Right atrium auricular region (tissue), 2 donors: Measurements from ENCODE around the gene SRP14. TPM values are rescaled to one million over a fixed set of nuclear protein-coding genes. Genes with fewer than 3 reads are reported as not detected.

Source experiments
- DNase-seq: peaks from one replicate; pipeline ENCODE4 v3.0.0-alpha.2; 2019; ENCODE audit warnings: low spot score
- H3K27ac ChIP-seq, 2 donors: fragments of 200-600 bp; sonication (generic); 1 replicate in 1 of 2; 2 replicates in 1 of 2; pipeline ENCODE4 v1.5.1; 2016 to 2019
- H3K27me3 ChIP-seq, 2 donors: fragments of 200-600 bp; sonication (generic); one replicate each; pipeline versions ENCODE4 v1.5.1 to v1.6.0; 2017 to 2019
- H3K36me3 ChIP-seq: fragments of 200-600 bp; sonication (generic); one replicate; pipeline ENCODE4 v1.5.1; 2016
- H3K4me1 ChIP-seq, 2 donors: fragments of 200-600 bp; sonication (generic); one replicate each; pipeline versions ENCODE4 v1.5.1 to v1.6.0; 2017 to 2019
- H3K4me3 ChIP-seq, 2 donors: fragments of 200-600 bp; sonication (generic); 1 replicate in 1 of 2; 2 replicates in 1 of 2; pipeline ENCODE4 v1.5.1; 2017 to 2019; ENCODE audit warnings: mild to moderate bottlenecking in 1 of 2, moderate library complexity in 1 of 2
- H3K9me3 ChIP-seq, 2 donors: fragments of 200-600 bp; sonication (generic); one replicate each; pipeline ENCODE4 v1.5.1; 2019
- CTCF ChIP-seq, 2 donors: fragments of 200-600 bp; sonication (generic); IDR thresholded peaks; one replicate each; pipeline ENCODE4 v1.5.1; 2019; ENCODE audit warnings: antibody characterized with exemption in 2 of 2
- total RNA-seq, 2 donors: library from RNA; depleted of rRNA; stranded (reverse); fragments of >200 nt; gene quantifications; one replicate each; pipeline ENCODE4 v1.1.0, GENCODE V29; 2016

SRP14 gene
- total RNA-seq, 2 donors from 2014 or later, result 255 to 283 TPM

GRCh38 chr15:40082195-40082883 lies 43.4 kb upstream of the SRP14 start:
- TF ChIP-seq CTCF (IDR thresholded peaks at IDR 0.05), result no peak
- DNase-seq, result no peak
- peak overlapping the region in 1 of 2 donors; percentile 38 for H3K4me3 ChIP-seq

DNA sequence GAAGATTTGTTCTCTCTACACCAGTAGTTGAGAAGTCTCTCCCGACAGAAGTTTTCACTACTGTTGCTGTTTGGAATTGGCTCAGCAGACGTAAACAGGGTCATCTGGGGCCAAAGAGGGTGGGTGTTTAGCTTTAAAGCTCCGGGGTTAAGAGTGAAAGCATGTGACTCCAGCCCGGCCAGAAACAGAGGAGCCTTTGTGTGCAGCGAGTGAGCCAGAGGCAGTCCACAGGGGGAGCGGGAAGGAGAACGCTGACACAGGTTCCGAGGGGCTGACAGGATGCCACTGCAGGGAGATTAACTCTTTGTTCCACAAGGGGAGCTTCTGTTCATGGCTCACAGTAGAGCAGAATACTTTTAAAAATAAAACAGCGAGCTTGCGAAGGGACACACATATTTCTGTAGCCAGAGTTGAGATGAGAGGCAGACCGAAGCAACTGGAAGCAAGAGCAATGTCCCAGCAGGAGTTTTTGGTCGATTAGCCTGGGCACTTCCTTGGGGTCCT lies 42.8 kb upstream of the SRP14 start:
- TF ChIP-seq CTCF (IDR thresholded peaks at IDR 0.05), result peak in 1 of 2 donors; percentile 17
- Histone ChIP-seq H3K27ac (peak overlapping the region; percentile 69 to 79), H3K4me3 (peak overlapping the region; percentile 13 to 38), H3K27me3 (no peaks in the 10 kb centered on the region), H3K9me3 (no peaks in the 10 kb centered on the region), H3K4me1 (peaks cover 0 to 29% of the 10 kb centered on the region in 2 donors), H3K36me3 (no peaks in the 10 kb centered on the region)
- peak; percentile 84 for DNase-seq

More at GRCh38 chr15:40082195-40082883, 43.4 kb upstream of the SRP14 start:
- Histone ChIP-seq H3K9me3 (no peaks in the 10 kb centered on the region), H3K4me1 (peaks cover 0 to 34% of the 10 kb centered on the region in 2 donors), H3K36me3 (no peaks in the 10 kb centered on the region), H3K27ac (peak overlapping the region; percentile 69 to 79), H3K27me3 (no peaks in the 10 kb centered on the region)

GRCh38 chr15:40080847-40081246 lies 41.9 kb upstream of the SRP14 start:
- no peak for TF ChIP-seq CTCF (IDR thresholded peaks at IDR 0.05)
- no peaks in the 10 kb centered on the region for H3K36me3 ChIP-seq
- peak overlapping the region; percentile 69 to 79 for H3K27ac ChIP-seq
- no peaks in the 10 kb centered on the region for H3K27me3 ChIP-seq
- no peaks in the 10 kb centered on the region for H3K9me3 ChIP-seq
- peaks cover 0 to 29% of the 10 kb centered on the region in 2 donors for H3K4me1 ChIP-seq
- peak overlapping the region in 1 of 2 donors; percentile 38 for H3K4me3 ChIP-seq
- DNase-seq, result no peak

DNA sequence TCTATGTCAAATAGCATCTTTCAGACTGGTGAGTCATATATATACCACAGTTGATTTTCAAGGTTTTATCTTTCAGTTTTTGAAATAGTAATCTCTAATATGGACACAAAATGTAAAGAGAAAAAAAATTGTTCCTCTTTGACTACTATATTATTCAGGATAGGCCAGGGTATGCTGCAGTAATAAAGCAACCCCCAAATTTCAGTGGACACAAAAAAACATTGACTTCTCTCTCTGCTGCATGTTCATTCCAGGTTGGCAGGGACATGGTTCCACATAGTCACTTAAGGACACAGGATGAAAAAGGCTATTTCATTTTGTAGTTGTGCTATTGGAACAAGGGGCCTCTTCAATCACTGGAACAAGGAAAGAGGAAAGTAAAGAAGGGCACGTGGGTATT lies 41.1 kb upstream of the SRP14 start:
- Histone ChIP-seq H3K27ac (no peak overlapping the region), H3K4me1 (peaks cover 0 to 29% of the 10 kb centered on the region in 2 donors)

DNA sequence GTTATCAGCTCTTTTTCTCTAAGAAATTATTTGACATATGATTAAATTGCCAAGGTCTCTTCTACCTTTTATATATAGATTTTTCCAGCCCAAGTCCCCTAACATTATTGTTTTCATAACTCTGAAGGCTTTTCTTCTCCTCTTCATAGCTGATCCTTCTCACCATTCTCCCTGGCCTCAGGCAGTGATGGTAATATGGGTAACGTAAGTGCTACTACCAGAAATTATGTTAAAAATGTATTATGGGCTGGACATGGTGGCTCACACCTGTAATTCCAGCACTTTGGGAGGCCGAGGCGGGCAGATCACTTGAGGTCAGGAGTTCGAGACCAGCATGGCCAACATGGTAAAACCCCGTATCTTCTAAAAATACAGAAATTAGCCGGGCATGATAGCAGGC lies 40.5 kb upstream of the SRP14 start:
- Histone ChIP-seq H3K4me3 (no peak overlapping the region), H3K4me1 (peaks cover 0 to 29% of the 10 kb centered on the region in 2 donors), H3K9me3 (no peaks in the 10 kb centered on the region), H3K27ac (no peak overlapping the region), H3K27me3 (no peaks in the 10 kb centered on the region), H3K36me3 (no peaks in the 10 kb centered on the region)
- no peak for DNase-seq
- no peak for TF ChIP-seq CTCF (IDR thresholded peaks at IDR 0.05)

More for the DNA sequence above, 41.1 kb upstream of the SRP14 start:
- no peaks in the 10 kb centered on the region for H3K27me3 ChIP-seq
- H3K4me3 ChIP-seq, result no peak overlapping the region
- no peak for DNase-seq
- no peaks in the 10 kb centered on the region for H3K36me3 ChIP-seq
- no peaks in the 10 kb centered on the region for H3K9me3 ChIP-seq
- no peak for TF ChIP-seq CTCF (IDR thresholded peaks at IDR 0.05)
